Ovary (tissue), 9 donors: Measurements from ENCODE around the gene RNF223. TPM values are rescaled to one million over a fixed set of nuclear protein-coding genes. Genes with fewer than 3 reads are reported as not detected.

Experiments
- DNase-seq, 5 donors: peaks; one replicate each; pipeline ENCODE4 v3.0.0-alpha.2; 2019 to 2020
- H3K27ac ChIP-seq, 2 donors: fragments of 200-600 bp; one replicate each; pipeline versions ENCODE4 v1.5.1 to v1.8.0; 2019 to 2022
- H3K27me3 ChIP-seq: fragments of 200-600 bp; one replicate; pipeline ENCODE4 v1.8.0; 2022
- H3K36me3 ChIP-seq: fragments of 200-600 bp; sonication (generic); one replicate; pipeline ENCODE4 v1.5.1; 2019
- H3K4me1 ChIP-seq: one replicate; pipeline ENCODE4 v1.8.1; 2013; ENCODE audit warnings: mild to moderate bottlenecking, moderate library complexity; ENCODE audit not compliant: insufficient read depth
- H3K4me3 ChIP-seq: fragments of 200-600 bp; sonication (generic); one replicate; pipeline ENCODE4 v1.5.1; 2017
- H3K9me3 ChIP-seq, 2 donors: fragments of 200-600 bp in 1 of 2; sonication (generic) in 1 of 2; one replicate each; pipeline versions ENCODE4 v1.5.1 to v1.8.1; 2013 to 2019; ENCODE audit warnings: mild to moderate bottlenecking in 1 of 2, moderate library complexity in 1 of 2
- EP300 ChIP-seq: sonication (generic); formaldehyde crosslinking; IDR thresholded peaks from one replicate; pipeline ENCODE4 v1.6.1; 2017; ENCODE audit warnings: antibody characterized with exemption
- POLR2A ChIP-seq: fragments of 450-650 bp; IDR thresholded peaks from one replicate; pipeline ENCODE4 v1.6.1; 2017; ENCODE audit warnings: antibody characterized with exemption, mild to moderate bottlenecking, moderate library complexity
- WGBS, 3 donors: extraction: QIAGEN DNeasy Blood & Tissue Kit in 1 of 3; methylation state at CpG; one replicate each; pipeline versions ENCODE4 v1.1.5 to v1.1.7; 2013 to 2017; 5-methylcytosine and 5-hydroxymethylcytosine counted together
- intact Hi-C, 4 donors: fragments of 100-400 bp; cut with DNase I; formaldehyde crosslinking; loops; one replicate each; pipeline versions ENCODE4 v1.11.0 to v1.15.1; 2022 to 2023
- polyA plus RNA-seq, 2 donors: library from polyadenylated mRNA; stranded (reverse); fragments of 200-250 nt in 1 of 2; fragments of 350-450 nt in 1 of 2; fragmentation: Illumina TruSeq in 1 of 2; extraction: RNeasy Lipid Tissue Mini Kit (QIAGEN cat#74804) in 1 of 2; gene quantifications; one replicate each; pipeline ENCODE4 v1.2.3, GENCODE V29; 2013 to 2014
- total RNA-seq, 7 donors: library from RNA; depleted of rRNA in 2 of 7; stranded (reverse); fragments of >200 nt in 2 of 7; fragmentation: NEBNext Ultra II Directional in 3 of 7; extraction: Animal tissue kit (Norgen Biotek cat#: 25700) in 3 of 7; gene quantifications; one replicate each; pipeline versions ENCODE4 v1.1.0 to v1.2.4, GENCODE V29; 2016 to 2023
- TF ChIP-seq, protein P1 (sequence below), 3 donors: fragments of 450-650 bp in 2 of 3; fragments of 200-600 bp in 1 of 3; IDR thresholded peaks; one replicate each; pipeline versions ENCODE4 v1.5.1 to v1.8.0; 2016 to 2022; ENCODE audit warnings: antibody characterized with exemption in 3 of 3, mild to moderate bottlenecking in 1 of 3
- donor health status: DM: no; HTN: no; CAD: no; lungs with moderate emphysema.
- donor health status: DM: no; HTN: no; CAD: no.
- donor health status: Bipolar disorder and iron deficiency.
- donor health status: DM: yes; HTN: yes; CAD: no.
- donor health status: DM: no; HTN: no; CAD: no.
- donor health status: DM: yes; HTN: yes; CAD: no.

RNF223 gene
- total and polyA plus RNA-seq, 9 donors = 0.36 to 0.92 TPM; not detected in 7

DNA sequence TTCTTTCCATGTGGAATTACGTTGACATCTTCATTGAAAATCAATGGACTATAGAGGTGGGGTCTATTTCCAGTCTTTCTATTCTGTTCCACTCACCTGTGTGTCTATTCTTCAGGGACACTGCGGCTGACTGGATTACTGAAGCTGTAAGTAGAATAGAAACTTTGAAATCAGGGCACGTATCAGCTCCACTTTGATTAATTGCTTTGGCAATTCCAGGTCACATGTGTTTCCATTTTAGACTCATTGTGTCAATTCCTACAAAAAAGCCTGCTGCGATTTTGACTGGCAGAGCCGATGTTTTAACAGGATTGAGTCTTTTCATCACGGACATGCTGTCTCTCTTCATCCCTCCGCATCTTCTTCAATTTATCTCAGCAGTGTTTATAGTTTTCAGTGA, 20.9 kb upstream of the RNF223 start:
- Histone ChIP-seq H3K36me3 (no peaks in the 10 kb centered on the region), H3K27me3 (no peaks in the 10 kb centered on the region), H3K9me3 (no peaks in the 10 kb centered on the region), H3K27ac (no peak overlapping the region), H3K4me1 (no peaks in the 10 kb centered on the region), H3K4me3 (no peak overlapping the region)
- 88 to 93% (median 93%) methylated on average over 7 of the region's 7 CpGs for WGBS, 3 donors
- TF ChIP-seq, protein P1, sequence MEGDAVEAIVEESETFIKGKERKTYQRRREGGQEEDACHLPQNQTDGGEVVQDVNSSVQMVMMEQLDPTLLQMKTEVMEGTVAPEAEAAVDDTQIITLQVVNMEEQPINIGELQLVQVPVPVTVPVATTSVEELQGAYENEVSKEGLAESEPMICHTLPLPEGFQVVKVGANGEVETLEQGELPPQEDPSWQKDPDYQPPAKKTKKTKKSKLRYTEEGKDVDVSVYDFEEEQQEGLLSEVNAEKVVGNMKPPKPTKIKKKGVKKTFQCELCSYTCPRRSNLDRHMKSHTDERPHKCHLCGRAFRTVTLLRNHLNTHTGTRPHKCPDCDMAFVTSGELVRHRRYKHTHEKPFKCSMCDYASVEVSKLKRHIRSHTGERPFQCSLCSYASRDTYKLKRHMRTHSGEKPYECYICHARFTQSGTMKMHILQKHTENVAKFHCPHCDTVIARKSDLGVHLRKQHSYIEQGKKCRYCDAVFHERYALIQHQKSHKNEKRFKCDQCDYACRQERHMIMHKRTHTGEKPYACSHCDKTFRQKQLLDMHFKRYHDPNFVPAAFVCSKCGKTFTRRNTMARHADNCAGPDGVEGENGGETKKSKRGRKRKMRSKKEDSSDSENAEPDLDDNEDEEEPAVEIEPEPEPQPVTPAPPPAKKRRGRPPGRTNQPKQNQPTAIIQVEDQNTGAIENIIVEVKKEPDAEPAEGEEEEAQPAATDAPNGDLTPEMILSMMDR (IDR thresholded peaks at IDR 0.05) = no peak
- TF ChIP-seq EP300 (no peak), POLR2A (no peak)
- no peak for DNase-seq
- intact Hi-C loops = no loop called here

DNA sequence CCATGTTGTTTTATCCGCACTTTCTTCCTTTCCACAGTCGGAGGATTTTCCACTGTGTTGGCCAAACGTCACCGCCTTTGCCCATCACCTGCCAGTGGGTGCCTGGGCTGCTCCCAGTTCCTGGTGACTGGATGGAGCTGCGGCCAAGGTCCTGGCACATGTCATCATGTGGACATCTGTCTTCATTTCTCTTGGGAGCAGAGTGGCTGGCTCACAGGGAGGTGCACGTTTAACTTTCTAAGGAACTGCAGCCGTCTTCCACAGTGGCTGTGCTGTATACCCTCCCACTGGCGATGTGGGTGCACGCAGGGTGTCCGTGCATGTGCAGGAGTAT, 19.5 kb upstream of the RNF223 start:
- intact Hi-C loops = no loop called here
- H3K27ac ChIP-seq = no peak overlapping the region
- H3K4me1 ChIP-seq = no peaks in the 10 kb centered on the region
- no peaks in the 10 kb centered on the region for H3K9me3 ChIP-seq
- 88 to 93% (median 90%) methylated on average over 10 of the region's 10 CpGs for WGBS, 3 donors
- TF ChIP-seq EP300 = no peak
- TF ChIP-seq, protein P1 (IDR thresholded peaks at IDR 0.05) = no peak
- no peak for TF ChIP-seq POLR2A
- peak in 2 of 5 donors; percentile 7 to 17 for DNase-seq
- no peaks in the 10 kb centered on the region for H3K27me3 ChIP-seq
- H3K4me3 ChIP-seq = no peak overlapping the region
- H3K36me3 ChIP-seq = no peaks in the 10 kb centered on the region

DNA sequence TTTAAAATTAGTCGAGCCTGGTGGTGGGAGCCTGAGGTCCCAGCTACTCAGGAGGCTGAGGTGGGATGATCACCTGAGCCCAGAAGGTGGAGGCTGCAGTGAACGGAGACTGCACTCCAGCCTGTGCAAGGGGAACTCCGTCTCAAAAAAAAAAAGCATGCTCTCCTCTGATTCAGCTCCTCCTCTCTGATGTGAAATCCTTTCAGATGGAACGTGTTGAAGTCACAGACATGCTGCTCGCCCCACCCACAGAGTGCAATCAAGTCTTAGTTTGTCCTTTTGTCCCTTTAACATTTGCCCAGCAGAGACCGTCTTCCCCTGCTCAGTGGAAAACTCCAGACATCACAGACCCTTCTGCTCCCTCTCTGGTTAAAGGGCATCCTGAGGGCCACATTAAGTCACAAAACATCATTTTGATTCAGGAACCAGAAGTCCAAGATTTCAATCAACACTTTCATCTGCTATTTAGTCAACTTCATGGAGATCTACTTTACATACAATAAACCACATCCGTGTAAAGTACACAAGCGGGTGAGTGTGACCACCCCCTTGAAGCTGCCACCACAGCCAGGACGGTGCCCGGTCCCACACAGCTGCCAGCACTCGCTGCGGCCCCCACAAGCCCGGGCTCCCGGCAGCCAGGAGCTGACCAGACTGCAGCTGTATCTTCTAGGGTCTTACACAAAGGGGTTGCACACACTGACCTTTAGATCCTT, 18.9 kb upstream of the RNF223 start:
- Histone ChIP-seq H3K27me3 (no peaks in the 10 kb centered on the region), H3K9me3 (no peaks in the 10 kb centered on the region), H3K4me1 (no peaks in the 10 kb centered on the region), H3K36me3 (no peaks in the 10 kb centered on the region), H3K4me3 (no peak overlapping the region), H3K27ac (no peak overlapping the region)
- DNase-seq = no peak
- intact Hi-C loops = no loop called here
- no peak for TF ChIP-seq EP300
- TF ChIP-seq POLR2A = no peak
- TF ChIP-seq, protein P1 (IDR thresholded peaks at IDR 0.05) = no peak
- WGBS, 3 donors = 87 to 92% (median 89%) methylated on average over 14 of the region's 14 CpGs

DNA sequence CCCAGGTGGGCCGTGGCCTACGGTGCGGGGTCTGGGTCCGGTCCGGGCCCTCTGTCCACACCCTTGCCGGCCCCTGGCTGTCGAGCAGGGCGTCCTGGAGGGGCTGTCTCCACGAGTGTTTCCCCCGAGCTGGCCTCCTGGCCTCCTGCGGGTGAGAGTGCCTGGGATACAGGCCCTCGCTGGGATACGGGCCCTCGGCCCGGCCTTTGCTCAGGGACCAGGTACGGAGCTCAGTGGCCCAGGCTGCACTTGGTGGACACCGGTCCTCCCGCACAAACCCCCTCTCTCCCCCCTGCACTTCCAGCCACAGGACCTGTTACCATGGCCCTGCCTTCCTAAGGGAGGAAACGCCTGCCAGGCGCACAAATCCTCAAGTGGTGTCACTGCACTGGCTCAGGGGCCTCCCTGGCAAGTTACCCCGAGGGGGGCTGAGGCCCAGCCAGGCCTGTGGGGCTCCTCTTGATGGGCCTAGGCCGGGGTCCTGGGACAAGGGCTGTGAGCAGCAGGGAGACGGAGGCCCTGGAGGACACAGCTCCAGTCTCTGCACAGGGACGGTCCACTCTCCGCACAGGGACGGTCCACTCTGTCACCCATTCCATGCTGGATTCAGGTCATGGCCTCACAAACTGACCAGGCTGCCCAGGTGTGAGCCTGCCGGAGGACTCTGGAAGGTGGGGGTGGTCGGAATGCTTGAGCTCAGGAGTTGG, 18.2 kb upstream of the RNF223 start:
- TF ChIP-seq POLR2A (no peak), EP300 (no peak)
- TF ChIP-seq, protein P1 (IDR thresholded peaks at IDR 0.05) = no peak
- peak in 4 of 5 donors; percentile 7 to 32 (median 14) for DNase-seq
- Histone ChIP-seq H3K4me1 (no peaks in the 10 kb centered on the region), H3K27ac (no peak overlapping the region), H3K27me3 (no peaks in the 10 kb centered on the region), H3K36me3 (no peaks in the 10 kb centered on the region), H3K4me3 (no peak overlapping the region), H3K9me3 (no peaks in the 10 kb centered on the region)
- 95 to 97% (median 97%) methylated on average over 27 to 28 of the region's 28 CpGs for WGBS, 3 donors
- intact Hi-C loops = no loop called here
